ENCODE measurements around the gene FAM222A. TPM values are rescaled to one million over a fixed set of nuclear protein-coding genes. Genes with fewer than 3 reads are reported as not detected.

Gene FAM222A
- total RNA-seq, 1 donor from 2014 or later: 1.5 TPM

DNA sequence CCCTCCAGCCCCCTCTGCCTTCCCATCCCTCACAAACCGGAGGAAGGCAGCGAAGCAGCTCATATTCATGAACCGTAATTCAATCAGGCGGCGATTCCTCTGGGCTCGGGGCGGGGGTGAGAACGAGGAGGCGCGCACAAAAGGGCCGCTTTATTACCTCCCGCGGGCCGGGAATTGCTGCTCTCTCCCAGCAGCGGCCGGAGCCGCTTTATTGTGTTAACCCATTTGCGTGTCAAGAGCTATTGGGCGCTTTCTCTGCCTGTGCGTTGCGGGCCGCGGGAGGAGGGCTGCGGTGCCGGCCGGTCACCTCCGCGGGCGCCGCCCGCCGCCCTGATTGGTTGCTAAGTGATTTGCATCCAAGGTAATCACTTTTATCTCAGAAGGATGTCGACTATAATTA is 4.8 kb downstream of the FAM222A start:
- H3K4me3 Mint-ChIP-seq (ENCODE audit: unreplicated experiment): no peak overlapping the region
- no peaks in the 10 kb centered on the region for H3K4me1 Mint-ChIP-seq (ENCODE audit: unreplicated experiment)
- no peaks in the 10 kb centered on the region for H3K36me3 Mint-ChIP-seq (ENCODE audit: unreplicated experiment)
- DNase-seq (ENCODE audit: extremely low spot score, unreplicated experiment): no peak
- peaks cover 8% of the 10 kb centered on the region for H3K27me3 Mint-ChIP-seq (ENCODE audit: unreplicated experiment)
- H3K9me3 Mint-ChIP-seq (ENCODE audit: unreplicated experiment): no peaks in the 10 kb centered on the region
- no peak overlapping the region for H3K27ac Mint-ChIP-seq (ENCODE audit: unreplicated experiment)
- TF ChIP-seq, protein P1, sequence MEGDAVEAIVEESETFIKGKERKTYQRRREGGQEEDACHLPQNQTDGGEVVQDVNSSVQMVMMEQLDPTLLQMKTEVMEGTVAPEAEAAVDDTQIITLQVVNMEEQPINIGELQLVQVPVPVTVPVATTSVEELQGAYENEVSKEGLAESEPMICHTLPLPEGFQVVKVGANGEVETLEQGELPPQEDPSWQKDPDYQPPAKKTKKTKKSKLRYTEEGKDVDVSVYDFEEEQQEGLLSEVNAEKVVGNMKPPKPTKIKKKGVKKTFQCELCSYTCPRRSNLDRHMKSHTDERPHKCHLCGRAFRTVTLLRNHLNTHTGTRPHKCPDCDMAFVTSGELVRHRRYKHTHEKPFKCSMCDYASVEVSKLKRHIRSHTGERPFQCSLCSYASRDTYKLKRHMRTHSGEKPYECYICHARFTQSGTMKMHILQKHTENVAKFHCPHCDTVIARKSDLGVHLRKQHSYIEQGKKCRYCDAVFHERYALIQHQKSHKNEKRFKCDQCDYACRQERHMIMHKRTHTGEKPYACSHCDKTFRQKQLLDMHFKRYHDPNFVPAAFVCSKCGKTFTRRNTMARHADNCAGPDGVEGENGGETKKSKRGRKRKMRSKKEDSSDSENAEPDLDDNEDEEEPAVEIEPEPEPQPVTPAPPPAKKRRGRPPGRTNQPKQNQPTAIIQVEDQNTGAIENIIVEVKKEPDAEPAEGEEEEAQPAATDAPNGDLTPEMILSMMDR (IDR thresholded peaks at IDR 0.05): no peak

DNA sequence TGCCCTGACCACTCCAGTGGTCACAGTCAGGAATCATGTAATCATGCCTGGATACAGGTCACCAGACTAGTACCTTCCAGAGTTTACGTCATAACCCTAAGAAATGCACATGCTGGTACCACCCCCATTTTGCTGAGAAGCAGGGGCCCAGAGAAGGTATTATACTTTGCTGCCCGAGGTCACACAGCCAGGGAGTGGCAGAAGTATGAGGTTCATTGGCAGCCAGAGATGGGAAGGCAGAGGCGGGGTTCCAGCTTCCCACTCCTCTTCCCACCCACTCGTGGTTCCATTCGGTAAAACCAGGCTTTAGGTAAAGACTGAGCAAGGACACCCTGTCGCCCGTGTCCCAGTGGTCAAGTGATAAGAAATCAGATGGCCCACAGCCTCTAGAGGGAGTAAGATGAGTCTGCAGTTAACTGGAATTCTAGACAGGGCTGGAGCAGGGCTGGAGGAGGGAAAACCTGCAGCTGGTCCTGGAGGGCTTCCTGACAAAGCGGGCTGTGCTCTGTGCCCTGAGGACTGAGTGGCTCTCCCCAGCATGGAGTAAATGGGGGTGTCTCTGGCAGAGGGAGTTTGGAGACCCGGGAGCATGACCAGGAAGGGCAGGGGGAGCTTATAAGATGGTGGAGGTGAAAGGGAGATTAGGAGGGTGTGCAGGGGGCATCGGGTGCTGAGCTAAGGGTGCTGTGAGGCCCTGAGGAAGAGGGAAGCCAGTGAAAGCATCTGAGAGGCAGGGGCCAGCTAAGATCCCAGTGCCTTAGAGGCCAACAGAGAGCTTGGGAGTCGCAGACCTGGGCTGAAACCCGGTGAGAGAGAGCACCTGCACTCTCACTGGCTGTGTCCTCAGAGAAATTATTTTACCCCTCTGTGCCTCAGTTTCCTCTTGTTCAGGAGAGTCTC is 5.7 kb downstream of the FAM222A start:
- no peak for DNase-seq (ENCODE audit: extremely low spot score, unreplicated experiment)
- Mint-ChIP-seq H3K36me3 (ENCODE audit: unreplicated experiment) (no peaks in the 10 kb centered on the region), H3K9me3 (ENCODE audit: unreplicated experiment) (no peaks in the 10 kb centered on the region), H3K27me3 (ENCODE audit: unreplicated experiment) (peaks cover 8% of the 10 kb centered on the region), H3K4me1 (ENCODE audit: unreplicated experiment) (no peaks in the 10 kb centered on the region), H3K27ac (ENCODE audit: unreplicated experiment) (no peak overlapping the region), H3K4me3 (ENCODE audit: unreplicated experiment) (no peak overlapping the region)
- TF ChIP-seq, protein P1 (IDR thresholded peaks at IDR 0.05): peak; percentile 26

DNA sequence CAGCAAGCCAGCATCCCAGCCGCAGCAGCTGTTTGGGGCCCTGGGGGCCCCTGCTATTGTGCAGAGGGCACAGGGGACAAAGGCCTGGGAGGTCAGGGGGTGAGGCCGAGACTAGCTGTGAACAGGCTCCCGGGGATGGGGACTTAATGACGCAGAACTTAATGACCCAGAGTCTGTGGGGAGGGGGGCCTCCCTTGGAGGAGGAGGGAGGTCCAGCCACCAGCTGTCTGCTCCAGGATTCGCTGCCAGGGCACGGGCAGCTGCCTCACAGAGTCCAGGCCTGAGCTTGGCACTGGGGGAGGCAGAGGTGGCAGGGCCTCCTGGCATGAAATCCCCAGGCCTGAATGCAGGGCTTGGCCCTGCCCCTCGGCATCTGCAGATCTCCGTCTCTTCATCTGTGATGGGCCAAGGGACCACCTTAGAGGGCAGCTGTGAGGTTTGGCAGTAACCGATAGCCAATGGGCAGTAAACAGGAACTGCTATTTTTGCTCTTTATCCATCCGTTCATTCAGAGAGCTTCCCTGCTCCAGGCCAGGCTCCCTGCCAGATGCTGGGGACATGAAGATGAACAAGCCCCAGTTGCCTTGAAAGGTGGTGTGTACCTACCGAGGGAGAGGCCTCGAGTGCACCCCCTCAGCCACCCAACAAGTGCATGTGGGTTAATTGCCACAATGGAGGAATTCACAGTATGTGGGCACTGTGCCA is 6.7 kb downstream of the FAM222A start:
- TF ChIP-seq, protein P1 (IDR thresholded peaks at IDR 0.05): no peak
- Mint-ChIP-seq H3K4me1 (ENCODE audit: unreplicated experiment) (no peaks in the 10 kb centered on the region), H3K4me3 (ENCODE audit: unreplicated experiment) (no peak overlapping the region), H3K27ac (ENCODE audit: unreplicated experiment) (no peak overlapping the region), H3K36me3 (ENCODE audit: unreplicated experiment) (no peaks in the 10 kb centered on the region), H3K9me3 (ENCODE audit: unreplicated experiment) (no peaks in the 10 kb centered on the region), H3K27me3 (ENCODE audit: unreplicated experiment) (peaks cover 8% of the 10 kb centered on the region)
- DNase-seq (ENCODE audit: extremely low spot score, unreplicated experiment): no peak

DNA sequence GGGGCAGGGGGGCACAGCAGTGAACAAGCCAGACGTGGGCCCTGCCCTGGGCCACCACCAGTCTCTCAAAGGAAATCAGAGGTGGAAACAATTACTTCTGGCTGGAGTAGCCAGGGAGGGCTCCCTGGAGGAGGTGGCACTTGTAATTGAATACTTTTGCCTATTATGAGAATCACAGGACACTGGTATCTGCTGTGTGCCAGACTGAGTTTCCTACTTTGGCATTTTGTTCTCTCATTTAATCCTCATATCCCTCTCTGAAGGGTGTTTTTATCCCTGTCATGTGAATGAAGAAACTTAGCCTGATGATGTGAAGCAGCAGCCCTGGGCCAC is 7.2 kb downstream of the FAM222A start:
- H3K27me3 Mint-ChIP-seq (ENCODE audit: unreplicated experiment): peaks cover 8% of the 10 kb centered on the region
- no peak overlapping the region for H3K4me3 Mint-ChIP-seq (ENCODE audit: unreplicated experiment)
- no peaks in the 10 kb centered on the region for H3K9me3 Mint-ChIP-seq (ENCODE audit: unreplicated experiment)
- no peaks in the 10 kb centered on the region for H3K4me1 Mint-ChIP-seq (ENCODE audit: unreplicated experiment)
- no peaks in the 10 kb centered on the region for H3K36me3 Mint-ChIP-seq (ENCODE audit: unreplicated experiment)
- TF ChIP-seq, protein P1 (IDR thresholded peaks at IDR 0.05): no peak
- DNase-seq (ENCODE audit: extremely low spot score, unreplicated experiment): no peak
- no peak overlapping the region for H3K27ac Mint-ChIP-seq (ENCODE audit: unreplicated experiment)

DNA sequence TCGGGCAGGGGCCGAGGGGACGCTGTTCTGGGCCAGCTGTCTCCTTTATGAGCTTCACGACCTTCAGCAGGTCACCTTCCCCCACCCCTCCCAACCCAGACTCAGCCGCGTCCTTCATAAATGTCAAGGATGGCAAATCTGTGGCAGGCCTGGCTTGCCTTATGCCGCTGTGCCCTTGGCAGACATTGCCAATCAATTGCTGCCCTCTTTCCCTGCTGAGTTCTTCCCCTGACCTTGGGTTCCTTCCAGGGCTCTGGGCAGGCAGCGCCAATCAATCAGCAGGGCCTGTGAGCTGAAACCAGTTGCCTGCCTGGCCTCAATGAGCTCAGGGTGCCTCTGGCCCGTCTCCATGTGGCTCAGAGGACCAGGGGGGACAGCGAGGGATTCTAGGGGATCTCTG is 7.7 kb downstream of the FAM222A start:
- TF ChIP-seq, protein P1 (IDR thresholded peaks at IDR 0.05): no peak
- no peaks in the 10 kb centered on the region for H3K36me3 Mint-ChIP-seq (ENCODE audit: unreplicated experiment)
- H3K9me3 Mint-ChIP-seq (ENCODE audit: unreplicated experiment): no peaks in the 10 kb centered on the region
- peaks cover 8% of the 10 kb centered on the region for H3K27me3 Mint-ChIP-seq (ENCODE audit: unreplicated experiment)
- DNase-seq (ENCODE audit: extremely low spot score, unreplicated experiment): no peak
- no peak overlapping the region for H3K27ac Mint-ChIP-seq (ENCODE audit: unreplicated experiment)
- H3K4me1 Mint-ChIP-seq (ENCODE audit: unreplicated experiment): no peaks in the 10 kb centered on the region
- no peak overlapping the region for H3K4me3 Mint-ChIP-seq (ENCODE audit: unreplicated experiment)
